Measurements from ENCODE around the gene SLC17A9.

The SLC17A9 gene

GRCh38 chr20:62925420-62926228 is 26.9 kb upstream of the SLC17A9 start:
- peak overlapping the region; percentile 87 for H3K27ac Mint-ChIP-seq
- H3K9me3 Mint-ChIP-seq = no peaks in the 10 kb centered on the region
- peaks cover 28% of the 10 kb centered on the region for H3K36me3 Mint-ChIP-seq (ENCODE audit: low read depth)
- DNase-seq (ENCODE audit: low spot score) = no peak
- no peaks in the 10 kb centered on the region for H3K27me3 Mint-ChIP-seq (ENCODE audit: low read depth)
- H3K4me3 Mint-ChIP-seq = peak overlapping the region; percentile 90
- peaks cover 54% of the 10 kb centered on the region for H3K4me1 Mint-ChIP-seq (ENCODE audit: low read depth)

- Mint-ChIP-seq H3K4me1 (ENCODE audit: low read depth) (peaks cover 53% of the 10 kb centered on the region), H3K4me3 (peak within 1 kb of the TSS; percentile 94), H3K36me3 (ENCODE audit: low read depth) (peaks cover 27% of the 10 kb centered on the region), H3K27ac (peak within 1 kb of the TSS; percentile 90), H3K9me3 (no peaks in the 10 kb centered on the region), H3K27me3 (ENCODE audit: low read depth) (no peaks in the 10 kb centered on the region)
- peak; percentile 92 for DNase-seq (ENCODE audit: low spot score)
These were observed 26.0 kb upstream of the SLC17A9 start, which contains the start of gene DIDO1 for GRCh38 chr20:62926229-62927127. Gene DIDO1 (minus strand): TSS chr20:62926505.

DNA sequence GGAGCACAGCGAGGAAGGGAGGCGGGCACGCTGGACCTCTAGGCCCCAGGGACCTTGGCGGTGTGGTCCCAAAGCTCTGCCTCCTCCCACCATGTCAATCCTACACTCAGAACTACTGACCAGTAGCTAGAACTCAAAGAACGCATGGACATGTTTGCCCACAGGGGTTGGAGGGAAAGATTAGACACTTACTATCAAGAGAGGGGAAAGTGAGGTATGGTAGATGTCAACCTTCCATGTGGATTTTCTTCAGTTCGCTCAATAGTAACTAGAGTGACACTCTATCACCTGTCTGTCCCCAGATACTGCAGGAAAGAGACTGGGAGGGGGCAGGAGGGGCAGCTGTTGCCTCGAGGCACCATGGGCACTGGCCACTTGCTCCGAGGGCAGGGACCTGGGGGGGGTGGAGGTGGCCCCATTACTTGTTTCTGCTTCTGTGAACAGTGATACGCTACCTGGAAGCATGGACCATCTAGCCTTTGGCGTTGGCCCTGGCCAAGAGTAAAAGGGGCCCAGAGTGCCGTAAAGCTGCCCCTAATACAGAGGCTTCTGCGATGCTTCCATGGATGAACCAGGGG is 25.3 kb upstream of the SLC17A9 start:
- peaks cover 53% of the 10 kb centered on the region for H3K4me1 Mint-ChIP-seq (ENCODE audit: low read depth)
- peak overlapping the region; percentile 94 for H3K4me3 Mint-ChIP-seq
- H3K27ac Mint-ChIP-seq = peak overlapping the region; percentile 90
- no peaks in the 10 kb centered on the region for H3K27me3 Mint-ChIP-seq (ENCODE audit: low read depth)
- peaks cover 27% of the 10 kb centered on the region for H3K36me3 Mint-ChIP-seq (ENCODE audit: low read depth)
- no peaks in the 10 kb centered on the region for H3K9me3 Mint-ChIP-seq
- DNase-seq (ENCODE audit: low spot score) = no peak

DNA sequence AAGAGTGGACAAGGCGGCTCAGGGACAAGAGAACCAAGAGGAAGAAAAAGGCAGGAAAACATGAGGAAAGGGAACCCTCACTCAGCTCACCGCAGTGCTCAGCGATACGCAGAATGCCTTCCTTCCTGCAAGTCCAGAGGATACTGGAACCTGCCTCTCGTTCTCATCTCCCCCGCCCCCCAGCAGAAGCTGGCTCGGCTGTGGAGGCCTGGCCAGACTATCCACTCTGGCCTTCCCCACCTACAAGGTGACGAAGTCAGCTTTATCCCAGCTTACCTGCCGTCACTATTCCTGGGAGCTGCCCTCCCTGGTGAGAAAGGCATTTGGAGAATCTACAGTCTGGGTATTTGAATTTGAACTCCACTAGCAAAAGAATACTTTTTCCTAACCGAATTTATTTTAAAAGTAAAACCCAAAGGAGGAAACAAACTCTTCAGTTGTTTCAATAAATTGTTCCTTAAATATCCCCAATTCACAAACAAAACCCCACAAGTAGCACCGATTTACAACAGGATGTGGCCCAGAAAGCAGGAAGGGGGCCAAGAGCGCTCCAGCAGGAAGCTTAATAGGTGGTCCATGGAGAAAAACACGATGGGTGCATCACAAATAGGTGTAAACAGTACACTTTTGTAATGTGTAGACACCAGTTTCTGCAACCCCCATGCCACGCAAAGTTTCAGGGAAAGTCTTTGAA is 24.1 kb upstream of the SLC17A9 start:
- H3K4me1 Mint-ChIP-seq (ENCODE audit: low read depth) = peaks cover 52% of the 10 kb centered on the region
- H3K27ac Mint-ChIP-seq = peak overlapping the region; percentile 75
- H3K4me3 Mint-ChIP-seq = peak overlapping the region; percentile 94
- DNase-seq (ENCODE audit: low spot score) = no peak
- no peaks in the 10 kb centered on the region for H3K27me3 Mint-ChIP-seq (ENCODE audit: low read depth)
- H3K9me3 Mint-ChIP-seq = no peaks in the 10 kb centered on the region
- H3K36me3 Mint-ChIP-seq (ENCODE audit: low read depth) = peaks cover 27% of the 10 kb centered on the region

DNA sequence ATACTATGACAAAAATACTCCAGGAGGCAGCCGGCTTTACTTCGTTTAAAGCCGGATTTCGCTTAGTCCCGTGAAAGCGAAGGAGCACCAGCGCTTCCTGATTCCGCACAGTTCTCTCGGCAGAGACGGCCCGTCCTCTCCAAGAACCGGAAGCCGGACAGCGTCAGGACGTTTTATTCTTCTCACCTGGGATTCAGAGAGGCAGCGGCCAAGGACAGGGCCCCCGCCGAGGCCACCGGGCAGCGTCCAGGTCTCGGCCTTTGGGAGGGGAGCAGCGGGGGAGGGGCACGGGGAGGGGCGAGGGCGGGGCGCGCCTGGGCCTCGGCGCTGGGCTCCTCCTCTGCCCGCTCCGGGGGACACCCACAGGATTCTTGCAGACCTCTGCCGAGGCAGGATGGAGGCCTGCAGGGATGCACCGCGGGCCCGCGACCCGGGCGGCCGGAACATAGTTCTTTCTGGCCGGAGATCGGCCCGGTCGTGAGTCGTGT is 23.4 kb upstream of the SLC17A9 start:
- H3K27ac Mint-ChIP-seq = peak overlapping the region; percentile 75
- no peaks in the 10 kb centered on the region for H3K27me3 Mint-ChIP-seq (ENCODE audit: low read depth)
- H3K9me3 Mint-ChIP-seq = no peaks in the 10 kb centered on the region
- peak overlapping the region; percentile 94 for H3K4me3 Mint-ChIP-seq
- H3K36me3 Mint-ChIP-seq (ENCODE audit: low read depth) = peaks cover 25% of the 10 kb centered on the region
- DNase-seq (ENCODE audit: low spot score) = peak; percentile 52
- peaks cover 47% of the 10 kb centered on the region for H3K4me1 Mint-ChIP-seq (ENCODE audit: low read depth)

DNA sequence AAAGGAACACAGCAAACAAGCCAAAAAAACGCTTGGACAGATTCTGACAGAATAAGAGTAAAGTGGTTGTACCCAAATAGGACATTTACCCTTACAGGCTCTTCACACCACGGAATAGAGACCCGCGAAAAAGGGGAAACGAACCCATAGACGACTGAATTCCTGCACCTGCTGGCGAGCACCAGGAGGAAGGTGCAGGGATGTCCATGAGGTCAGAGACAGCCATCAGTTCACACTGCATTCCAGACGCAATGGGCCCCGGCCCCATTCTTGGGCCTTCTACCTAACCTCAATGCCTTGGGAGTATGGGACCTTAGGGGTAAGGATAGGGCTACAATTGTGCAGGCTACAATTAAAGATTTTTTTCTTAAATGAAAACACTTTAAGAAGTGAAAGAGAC is 21.0 kb upstream of the SLC17A9 start:
- peaks cover 15% of the 10 kb centered on the region for H3K36me3 Mint-ChIP-seq (ENCODE audit: low read depth)
- no peak overlapping the region for H3K4me3 Mint-ChIP-seq
- H3K9me3 Mint-ChIP-seq = no peaks in the 10 kb centered on the region
- no peaks in the 10 kb centered on the region for H3K27me3 Mint-ChIP-seq (ENCODE audit: low read depth)
- no peak for DNase-seq (ENCODE audit: low spot score)
- no peak overlapping the region for H3K27ac Mint-ChIP-seq
- peaks cover 40% of the 10 kb centered on the region for H3K4me1 Mint-ChIP-seq (ENCODE audit: low read depth)

GRCh38 chr20:62933966-62934365 is 18.5 kb upstream of the SLC17A9 start:
- DNase-seq (ENCODE audit: low spot score) = no peak
- peaks cover 12% of the 10 kb centered on the region for H3K36me3 Mint-ChIP-seq (ENCODE audit: low read depth)
- H3K27ac Mint-ChIP-seq = no peak overlapping the region
- H3K9me3 Mint-ChIP-seq = no peaks in the 10 kb centered on the region
- no peaks in the 10 kb centered on the region for H3K27me3 Mint-ChIP-seq (ENCODE audit: low read depth)
- peaks cover 24% of the 10 kb centered on the region for H3K4me1 Mint-ChIP-seq (ENCODE audit: low read depth)
- H3K4me3 Mint-ChIP-seq = no peak overlapping the region

DNA sequence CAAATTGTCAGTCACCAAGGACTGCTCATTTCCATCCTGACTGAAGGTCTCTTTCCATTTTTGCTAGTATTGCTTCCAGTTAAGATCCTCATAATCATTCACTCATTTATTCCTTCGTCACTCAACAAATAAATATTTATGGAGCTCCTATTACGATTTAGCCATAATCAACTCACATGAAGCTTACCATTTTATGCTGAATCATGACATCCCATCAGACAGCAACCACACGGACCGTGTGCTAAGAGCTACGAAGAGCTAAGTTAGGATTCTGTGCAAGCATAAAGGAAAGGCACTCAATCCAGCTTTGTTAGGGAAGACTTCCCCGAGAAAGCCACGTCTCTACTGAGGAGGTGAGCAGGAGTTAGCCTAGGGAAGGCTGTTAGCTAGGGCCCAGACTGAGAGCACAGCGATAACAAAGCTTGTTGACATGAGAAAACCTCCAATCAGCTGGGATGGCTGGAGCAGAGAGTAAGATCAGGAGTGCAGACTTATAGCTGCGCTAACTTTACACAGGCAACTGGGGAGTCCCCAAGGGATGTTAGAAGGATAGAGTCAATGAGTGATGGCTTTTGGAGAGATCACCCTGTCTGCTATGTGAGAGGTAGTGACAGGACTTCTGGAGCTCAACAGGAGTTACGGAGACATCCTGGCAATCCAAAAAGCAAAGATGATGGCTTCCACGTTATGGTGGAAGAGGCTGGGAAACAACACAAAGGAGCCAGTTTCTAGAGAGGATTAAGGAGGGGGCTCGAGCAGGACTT is 17.1 kb upstream of the SLC17A9 start:
- DNase-seq (ENCODE audit: low spot score) = no peak
- H3K9me3 Mint-ChIP-seq = no peaks in the 10 kb centered on the region
- H3K4me3 Mint-ChIP-seq = no peak overlapping the region
- H3K4me1 Mint-ChIP-seq (ENCODE audit: low read depth) = peaks cover 22% of the 10 kb centered on the region
- H3K36me3 Mint-ChIP-seq (ENCODE audit: low read depth) = peaks cover 16% of the 10 kb centered on the region
- no peak overlapping the region for H3K27ac Mint-ChIP-seq
- H3K27me3 Mint-ChIP-seq (ENCODE audit: low read depth) = no peaks in the 10 kb centered on the region

- H3K4me3 Mint-ChIP-seq = peak overlapping the region; percentile 95
- no peak for DNase-seq (ENCODE audit: low spot score)
- no peaks in the 10 kb centered on the region for H3K9me3 Mint-ChIP-seq
- H3K36me3 Mint-ChIP-seq (ENCODE audit: low read depth) = peaks cover 16% of the 10 kb centered on the region
- peaks cover 19% of the 10 kb centered on the region for H3K4me1 Mint-ChIP-seq (ENCODE audit: low read depth)
- H3K27me3 Mint-ChIP-seq (ENCODE audit: low read depth) = no peaks in the 10 kb centered on the region
- no peak overlapping the region for H3K27ac Mint-ChIP-seq
These were observed 16.4 kb upstream of the SLC17A9 start for GRCh38 chr20:62935968-62936585.

GRCh38 chr20:62937268-62938104 is 15.0 kb upstream of the SLC17A9 start:
- Mint-ChIP-seq H3K36me3 (ENCODE audit: low read depth) (peaks cover 23% of the 10 kb centered on the region), H3K9me3 (no peaks in the 10 kb centered on the region), H3K4me3 (peak overlapping the region; percentile 95), H3K4me1 (ENCODE audit: low read depth) (peaks cover 21% of the 10 kb centered on the region), H3K27ac (peak overlapping the region; percentile 96), H3K27me3 (ENCODE audit: low read depth) (no peaks in the 10 kb centered on the region)
- peak; percentile 98 for DNase-seq (ENCODE audit: low spot score)

DNA sequence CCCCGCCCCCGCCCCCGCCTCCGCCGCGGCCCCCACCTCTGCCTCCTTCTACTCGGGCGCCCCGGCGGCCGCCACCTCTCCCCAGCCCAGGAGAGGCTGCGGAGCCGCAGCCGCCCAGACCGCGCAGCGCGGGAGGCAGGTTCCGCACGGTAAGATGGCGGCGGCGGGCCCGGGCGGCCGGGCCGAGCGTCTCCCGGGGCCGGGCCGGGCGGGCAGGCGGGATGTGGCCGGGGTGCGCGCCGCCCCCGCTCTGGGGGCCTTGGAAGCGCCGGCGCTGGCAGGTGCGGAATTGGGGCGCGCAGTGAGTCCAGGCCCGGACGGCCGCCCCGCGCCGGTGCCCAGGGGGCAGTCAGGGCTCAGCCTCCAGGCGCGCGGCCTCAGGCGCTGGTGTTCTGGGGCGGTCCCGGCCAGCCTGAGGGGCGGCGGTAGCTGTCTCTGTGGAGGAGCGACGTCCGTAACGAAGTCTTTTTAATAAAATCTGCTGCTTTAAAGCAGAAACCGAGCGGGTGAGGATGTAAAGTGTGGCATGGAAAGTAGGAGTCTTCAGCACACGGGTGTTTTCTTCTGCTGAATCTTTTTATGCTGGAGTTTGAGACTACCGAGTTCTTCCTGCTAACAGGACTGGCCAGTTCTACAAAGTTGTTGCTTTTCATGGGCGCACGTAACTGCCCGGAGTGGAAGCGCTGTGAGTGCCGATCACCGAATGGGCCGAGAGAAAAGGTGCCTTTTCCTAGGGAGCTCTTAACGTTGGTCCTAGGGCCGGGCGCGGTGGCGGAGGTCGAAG is 14.2 kb upstream of the SLC17A9 start, which contains the start of gene GID8:
TSS of gene GID8 (plus strand) at position 43 of the 784 bp plus-strand sequence. CDS start 3,356 bp downstream, outside the sequence.
- no peak for DNase-seq (ENCODE audit: low spot score)
- Mint-ChIP-seq H3K4me1 (ENCODE audit: low read depth) (peaks cover 16% of the 10 kb centered on the region), H3K36me3 (ENCODE audit: low read depth) (peaks cover 23% of the 10 kb centered on the region), H3K27ac (peak within 1 kb of the TSS; percentile 96), H3K4me3 (peak within 1 kb of the TSS; percentile 95), H3K9me3 (no peaks in the 10 kb centered on the region), H3K27me3 (ENCODE audit: low read depth) (no peaks in the 10 kb centered on the region)
